K562 (cell line): Measurements from ENCODE around the gene CYLD. TPM values are rescaled to one million over a fixed set of nuclear protein-coding genes. Genes with fewer than 3 reads are reported as not detected.

Source experiments
- ATF1 ChIP-seq, 2 experiments: fragments of 450-650 bp in 1 of 2; IDR thresholded peaks; 2 replicates each; pipeline ENCODE4 v1.6.1; 2016; ENCODE audit warnings: missing compliant biosample characterization in 1 of 2, missing genetic modification characterization in 1 of 2
- DACH1 ChIP-seq: fragments of 450-650 bp; IDR thresholded peaks from 2 replicates; pipeline ENCODE4 v1.6.1; 2018; ENCODE audit not compliant: partially characterized antibody
- EZH2 ChIP-seq: IDR thresholded peaks from 2 replicates; pipeline ENCODE4 v1.6.1; 2012; ENCODE audit warnings: low read depth, mild to moderate bottlenecking, inconsistent platforms, low read length, borderline replicate concordance
- NFE2L1 ChIP-seq: fragments of 450-650 bp; IDR thresholded peaks from 2 replicates; pipeline ENCODE4 v1.6.1; 2016; ENCODE audit warnings: missing genetic modification characterization, low read depth, mild to moderate bottlenecking, missing compliant biosample characterization, moderate library complexity, borderline replicate concordance
- SOX6 ChIP-seq: fragments of 450-650 bp; IDR thresholded peaks from 2 replicates; pipeline ENCODE4 v1.6.1; 2014; ENCODE audit warnings: mild to moderate bottlenecking
- SREBF1 ChIP-seq: fragments of 150-350 bp; IDR thresholded peaks from 2 replicates; pipeline ENCODE4 v1.6.1; 2014; ENCODE audit warnings: antibody characterized with exemption, low read depth, low read length, borderline replicate concordance
- ZKSCAN8 ChIP-seq: fragments of 200-800 bp; sonication (Bioruptor generic); IDR thresholded peaks from 2 replicates; pipeline ENCODE4 v1.6.1; 2016; ENCODE audit warnings: missing genetic modification characterization, missing compliant biosample characterization
- polyA plus RNA-seq, 8 experiments: library from polyadenylated mRNA; depleted of rRNA in 4 of 8; stranded (reverse) in 5 of 8; unstranded in 3 of 8; fragments of >200 nt; fragmentation: Nextera tagmentation in 2 of 8; fragmentation: Illumina TruSeq in 1 of 8; extraction: Ambion mirVana in 2 of 8; extraction: Trizol in 1 of 8; gene quantifications; 2 replicates each; pipeline versions ENCODE4 v1.2.1 to v1.2.3, GENCODE V29; 2011 to 2014; ENCODE audit warnings: inconsistent platforms in 1 of 8, missing spikeins in 1 of 8
- total RNA-seq, 7 experiments: library from RNA; depleted of rRNA in 6 of 7; stranded (reverse); fragments of >200 nt in 6 of 7; fragmentation: Illumina TruSeq in 2 of 7; extraction: Trizol in 2 of 7; gene quantifications; 2 replicates each; pipeline versions ENCODE4 v1.2.1 to v1.2.3, GENCODE V29; 2011 to 2021; ENCODE audit warnings: low replicate concordance in 1 of 7
- TF ChIP-seq, protein P1 (sequence below), 2 experiments: IDR thresholded peaks in 1 of 2; conservative IDR thresholded peaks in 1 of 2; 2 replicates each; pipeline ENCODE4 v1.6.1; 2016; ENCODE audit warnings: low read depth in 2 of 2, mild to moderate bottlenecking in 1 of 2, missing compliant biosample characterization in 1 of 2, missing genetic modification characterization in 1 of 2, moderate library complexity in 1 of 2
- TF ChIP-seq, protein P2 (sequence below): sonication (generic); formaldehyde crosslinking; IDR thresholded peaks from 2 replicates; pipeline ENCODE4 v1.9.0; 2022; ENCODE audit warnings: mild to moderate bottlenecking, missing genetic modification reagents
- TF ChIP-seq, protein P3 (sequence below): fragments of 250-450 bp; sonication (Bioruptor Pico); IDR thresholded peaks from 2 replicates; pipeline ENCODE4 v1.5.0; 2021; ENCODE audit warnings: mild to moderate bottlenecking, moderate library complexity
- TF ChIP-seq, protein P4 (sequence below): fragments of 250-450 bp; sonication (Bioruptor Pico); IDR thresholded peaks from 2 replicates; pipeline ENCODE4 v1.8.0; 2022; ENCODE audit warnings: inconsistent platforms

Gene CYLD
- total and polyA plus RNA-seq, 9 of the 15 experiments (the other 6 are each of a cell fraction or from before 2014, with no cell fraction given) = 3.4 to 7.4 (median 5.3) TPM

DNA sequence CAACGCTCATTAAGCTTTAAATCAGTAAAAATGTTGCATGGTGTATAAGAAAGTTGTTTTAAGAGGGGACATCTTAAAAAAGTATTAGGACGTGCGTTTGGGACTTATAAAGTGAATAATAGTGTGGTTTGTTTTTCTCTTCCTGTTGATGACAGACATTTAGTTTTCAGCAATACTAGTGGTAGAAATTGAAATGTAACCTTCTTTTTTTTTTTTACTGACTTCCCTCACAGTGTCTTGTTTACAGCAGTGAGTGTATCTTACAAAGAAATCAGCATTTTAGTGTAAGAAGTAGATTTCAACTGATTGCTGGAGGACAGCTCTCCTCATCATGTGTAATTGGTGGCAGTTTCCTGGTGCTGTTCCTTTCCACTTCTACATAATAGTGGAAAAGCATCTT is 39.6 kb downstream of the CYLD start (continued):
- TF ChIP-seq, protein P1, sequence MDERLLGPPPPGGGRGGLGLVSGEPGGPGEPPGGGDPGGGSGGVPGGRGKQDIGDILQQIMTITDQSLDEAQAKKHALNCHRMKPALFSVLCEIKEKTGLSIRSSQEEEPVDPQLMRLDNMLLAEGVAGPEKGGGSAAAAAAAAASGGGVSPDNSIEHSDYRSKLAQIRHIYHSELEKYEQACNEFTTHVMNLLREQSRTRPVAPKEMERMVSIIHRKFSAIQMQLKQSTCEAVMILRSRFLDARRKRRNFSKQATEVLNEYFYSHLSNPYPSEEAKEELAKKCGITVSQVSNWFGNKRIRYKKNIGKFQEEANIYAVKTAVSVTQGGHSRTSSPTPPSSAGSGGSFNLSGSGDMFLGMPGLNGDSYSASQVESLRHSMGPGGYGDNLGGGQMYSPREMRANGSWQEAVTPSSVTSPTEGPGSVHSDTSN (CRISPR knock-in tag; IDR thresholded peaks at IDR 0.05; ENCODE audit: low read depth) = no peak
- TF ChIP-seq, protein P1 (tag; conservative IDR thresholded peaks at IDR 0.05; ENCODE audit: low read depth) = no peak
- TF ChIP-seq ATF1 (CRISPR knock-in tag; IDR thresholded peaks at IDR 0.05) (no peak), ATF1 (tag; IDR thresholded peaks at IDR 0.05) (no peak), NFE2L1 (tag) (no peak), ZKSCAN8 (no peak), SREBF1 (no peak), DACH1 (no peak), SOX6 (no peak), EZH2 (no peak)
- TF ChIP-seq, protein P2, sequence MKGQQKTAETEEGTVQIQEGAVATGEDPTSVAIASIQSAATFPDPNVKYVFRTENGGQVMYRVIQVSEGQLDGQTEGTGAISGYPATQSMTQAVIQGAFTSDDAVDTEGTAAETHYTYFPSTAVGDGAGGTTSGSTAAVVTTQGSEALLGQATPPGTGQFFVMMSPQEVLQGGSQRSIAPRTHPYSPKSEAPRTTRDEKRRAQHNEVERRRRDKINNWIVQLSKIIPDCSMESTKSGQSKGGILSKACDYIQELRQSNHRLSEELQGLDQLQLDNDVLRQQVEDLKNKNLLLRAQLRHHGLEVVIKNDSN (CRISPR knock-in tag) = no peak
- TF ChIP-seq, protein P3, sequence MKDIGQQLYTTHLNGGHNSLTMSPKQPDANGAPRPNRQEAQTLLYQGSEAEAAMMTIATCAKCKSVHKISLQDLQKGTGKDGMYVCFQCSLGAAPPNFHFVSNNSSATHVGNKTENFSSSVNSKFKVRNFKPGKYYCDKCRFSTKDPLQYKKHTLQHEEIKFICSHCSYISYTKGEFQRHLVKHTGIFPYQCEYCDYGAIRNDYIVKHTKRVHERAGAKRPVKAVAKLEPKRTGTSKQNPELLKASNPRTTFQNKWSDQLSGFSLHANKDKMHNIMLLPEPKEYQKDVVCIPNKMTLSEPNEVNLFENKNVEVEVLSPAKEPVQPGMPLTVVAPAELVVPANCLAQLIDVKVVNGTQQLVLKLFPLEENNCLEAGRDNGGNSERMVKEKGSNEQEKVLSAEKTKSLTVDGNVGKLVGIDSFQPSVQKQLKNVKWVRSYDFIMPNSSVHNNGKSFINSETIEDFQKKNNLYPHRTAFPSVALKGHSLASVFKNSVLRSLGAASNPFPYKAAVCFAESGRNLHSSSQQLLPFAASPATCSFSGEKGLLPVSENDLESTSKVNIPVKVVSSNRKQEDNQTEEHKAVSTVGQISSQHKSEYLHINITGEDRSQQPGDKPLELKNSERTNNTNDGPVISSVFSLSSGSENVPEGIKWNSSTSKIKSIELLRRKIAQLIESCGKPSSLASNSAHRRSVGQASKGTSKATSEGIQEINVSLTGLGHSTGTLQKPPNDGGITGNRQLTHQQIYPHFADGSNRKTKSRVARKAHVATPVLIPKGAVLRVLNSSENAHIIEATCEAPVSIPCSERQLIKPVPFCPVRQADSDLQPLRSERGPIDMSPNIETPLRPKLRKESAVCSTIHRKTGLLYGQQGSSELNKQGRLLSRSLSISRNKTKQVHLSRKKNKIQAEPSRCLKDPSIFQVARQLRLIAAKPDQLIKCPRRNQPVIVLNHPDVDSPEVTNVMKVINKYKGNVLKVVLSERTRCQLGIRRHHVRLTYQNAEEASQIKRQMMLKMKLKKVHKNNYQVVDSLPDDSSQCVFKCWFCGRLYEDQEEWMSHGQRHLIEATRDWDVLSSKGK (CRISPR knock-in tag) = no peak
- TF ChIP-seq, protein P4, sequence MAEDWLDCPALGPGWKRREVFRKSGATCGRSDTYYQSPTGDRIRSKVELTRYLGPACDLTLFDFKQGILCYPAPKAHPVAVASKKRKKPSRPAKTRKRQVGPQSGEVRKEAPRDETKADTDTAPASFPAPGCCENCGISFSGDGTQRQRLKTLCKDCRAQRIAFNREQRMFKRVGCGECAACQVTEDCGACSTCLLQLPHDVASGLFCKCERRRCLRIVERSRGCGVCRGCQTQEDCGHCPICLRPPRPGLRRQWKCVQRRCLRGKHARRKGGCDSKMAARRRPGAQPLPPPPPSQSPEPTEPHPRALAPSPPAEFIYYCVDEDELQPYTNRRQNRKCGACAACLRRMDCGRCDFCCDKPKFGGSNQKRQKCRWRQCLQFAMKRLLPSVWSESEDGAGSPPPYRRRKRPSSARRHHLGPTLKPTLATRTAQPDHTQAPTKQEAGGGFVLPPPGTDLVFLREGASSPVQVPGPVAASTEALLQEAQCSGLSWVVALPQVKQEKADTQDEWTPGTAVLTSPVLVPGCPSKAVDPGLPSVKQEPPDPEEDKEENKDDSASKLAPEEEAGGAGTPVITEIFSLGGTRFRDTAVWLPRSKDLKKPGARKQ (CRISPR knock-in tag) = no peak
- TF ChIP-seq, all 486 proteins: peak for 0
